Measurements from ENCODE around the gene GAL.

The GAL gene

GRCh38 chr11:68651985-68652682 is 32.2 kb upstream of the GAL start:
- Histone ChIP-seq H3K27ac (replicated peaks; ENCODE audit: low read length) (no peak overlapping the region), H3K14ac (ENCODE audit: low read length) (no peak overlapping the region), H3K9me3 (replicated peaks in 1 of 2; ENCODE audit: control insufficient read depth in 2 of 2, insufficient read depth in 1 of 2, low read depth in 1 of 2, low read length in 2 of 2) (peaks cover 7 to 9% of the 10 kb centered on the region in 2 donors), H2BK120ac (ENCODE audit: low read depth, low read length) (no peak overlapping the region), H3K23ac (ENCODE audit: low read depth, low read length, poor library complexity) (no peak overlapping the region), H3K79me1 (ENCODE audit: low read depth, low read length) (no peaks in the 10 kb centered on the region), H3K36me3 (replicated peaks in 1 of 2; ENCODE audit: control insufficient read depth in 2 of 2, insufficient read depth in 2 of 2, low read length in 2 of 2) (no peaks in the 10 kb centered on the region), H3K9ac (ENCODE audit: low read depth, low read length, poor library complexity) (peak overlapping the region; percentile 50), H3K4me3 (ENCODE audit: low read length in 2 of 2) (no peak overlapping the region), H2BK15ac (ENCODE audit: low read length) (no peak overlapping the region), H3K27me3 (ENCODE audit: control insufficient read depth in 3 of 3, insufficient read depth in 3 of 3, low read depth in 1 of 3, low read length in 3 of 3) (peaks cover 0 to 8% (median 0%) of the 10 kb centered on the region in 3 experiments), H4K8ac (ENCODE audit: low read depth, low read length) (no peak overlapping the region), H3K4me1 (ENCODE audit: control insufficient read depth in 2 of 2, insufficient read depth in 1 of 2, low read depth in 1 of 2, low read length in 2 of 2) (peaks cover 0 to 3% of the 10 kb centered on the region in 2 donors), H2BK5ac (ENCODE audit: low read length) (peak overlapping the region; percentile 35), H3K18ac (ENCODE audit: low read length) (peak overlapping the region; percentile 90), H2AFZ (ENCODE audit: low read length) (peak overlapping the region; percentile 64), H2BK12ac (ENCODE audit: low read length) (no peak overlapping the region), H3K4me2 (ENCODE audit: insufficient read depth, low read length, poor library complexity, severe bottlenecking) (no peak overlapping the region), H3K4ac (ENCODE audit: low read length) (no peak overlapping the region), H2AK5ac (ENCODE audit: low read depth, low read length) (peak overlapping the region; percentile 83), H4K91ac (ENCODE audit: low read depth, low read length, poor library complexity) (no peak overlapping the region)
- WGBS, 2 donors (ENCODE audit: extremely low coverage in 2 of 2, insufficient read length in 2 of 2, insufficient replicate concordance in 1 of 2), result no CpG with 5 or more reads among the region's 16 CpGs
- no peak for DNase-seq (ENCODE audit: low spot score)

GRCh38 chr11:68652683-68653156 is 31.6 kb upstream of the GAL start:
- no CpG with 5 or more reads among the region's 12 CpGs for WGBS, 2 donors (ENCODE audit: extremely low coverage in 2 of 2, insufficient read length in 2 of 2, insufficient replicate concordance in 1 of 2)
- H3K23ac ChIP-seq (ENCODE audit: low read depth, low read length, poor library complexity), result no peak overlapping the region
- H3K9ac ChIP-seq (ENCODE audit: low read depth, low read length, poor library complexity), result no peak overlapping the region
- H4K91ac ChIP-seq (ENCODE audit: low read depth, low read length, poor library complexity), result no peak overlapping the region
- no peak overlapping the region for H3K14ac ChIP-seq (ENCODE audit: low read length)
- H3K18ac ChIP-seq (ENCODE audit: low read length), result peak overlapping the region; percentile 44
- no peak overlapping the region for H3K4ac ChIP-seq (ENCODE audit: low read length)
- no peak overlapping the region for H4K8ac ChIP-seq (ENCODE audit: low read depth, low read length)
- no peak overlapping the region for H2BK12ac ChIP-seq (ENCODE audit: low read length)
- H3K9me3 ChIP-seq (replicated peaks in 1 of 2; ENCODE audit: control insufficient read depth in 2 of 2, insufficient read depth in 1 of 2, low read depth in 1 of 2, low read length in 2 of 2), result peaks cover 6 to 7% of the 10 kb centered on the region in 2 donors
- H2AK5ac ChIP-seq (ENCODE audit: low read depth, low read length), result peak overlapping the region; percentile 83
- H3K27me3 ChIP-seq (ENCODE audit: control insufficient read depth in 3 of 3, insufficient read depth in 3 of 3, low read depth in 1 of 3, low read length in 3 of 3), result peaks cover 0 to 9% (median 0%) of the 10 kb centered on the region in 3 experiments
- H3K4me3 ChIP-seq (ENCODE audit: low read length in 2 of 2), result no peak overlapping the region
- no peak overlapping the region for H2AFZ ChIP-seq (ENCODE audit: low read length)
- no peak for DNase-seq (ENCODE audit: low spot score)
- H2BK5ac ChIP-seq (ENCODE audit: low read length), result no peak overlapping the region
- H3K36me3 ChIP-seq (replicated peaks in 1 of 2; ENCODE audit: control insufficient read depth in 2 of 2, insufficient read depth in 2 of 2, low read length in 2 of 2), result no peaks in the 10 kb centered on the region
- H2BK15ac ChIP-seq (ENCODE audit: low read length), result no peak overlapping the region
- H3K4me2 ChIP-seq (ENCODE audit: insufficient read depth, low read length, poor library complexity, severe bottlenecking), result no peak overlapping the region
- H2BK120ac ChIP-seq (ENCODE audit: low read depth, low read length), result no peak overlapping the region
- no peak overlapping the region for H3K27ac ChIP-seq (replicated peaks; ENCODE audit: low read length)
- no peaks in the 10 kb centered on the region for H3K79me1 ChIP-seq (ENCODE audit: low read depth, low read length)
- peaks cover 0 to 3% of the 10 kb centered on the region in 2 donors for H3K4me1 ChIP-seq (ENCODE audit: control insufficient read depth in 2 of 2, insufficient read depth in 1 of 2, low read depth in 1 of 2, low read length in 2 of 2)

GRCh38 chr11:68653486-68654430 is 30.6 kb upstream of the GAL start:
- H3K36me3 ChIP-seq (replicated peaks in 1 of 2; ENCODE audit: control insufficient read depth in 2 of 2, insufficient read depth in 2 of 2, low read length in 2 of 2), result no peaks in the 10 kb centered on the region
- H3K27ac ChIP-seq (replicated peaks; ENCODE audit: low read length), result no peak overlapping the region
- peak overlapping the region; percentile 4 for H2BK5ac ChIP-seq (ENCODE audit: low read length)
- no peak for DNase-seq (ENCODE audit: low spot score)
- no peaks in the 10 kb centered on the region for H3K79me1 ChIP-seq (ENCODE audit: low read depth, low read length)
- no peak overlapping the region for H2BK120ac ChIP-seq (ENCODE audit: low read depth, low read length)
- peak overlapping the region; percentile 38 for H3K14ac ChIP-seq (ENCODE audit: low read length)
- H2BK15ac ChIP-seq (ENCODE audit: low read length), result no peak overlapping the region
- peaks cover 0 to 3% of the 10 kb centered on the region in 2 donors for H3K4me1 ChIP-seq (ENCODE audit: control insufficient read depth in 2 of 2, insufficient read depth in 1 of 2, low read depth in 1 of 2, low read length in 2 of 2)
- H4K8ac ChIP-seq (ENCODE audit: low read depth, low read length), result no peak overlapping the region
- H3K4ac ChIP-seq (ENCODE audit: low read length), result no peak overlapping the region
- no peak overlapping the region for H3K4me3 ChIP-seq (ENCODE audit: low read length in 2 of 2)
- H3K23ac ChIP-seq (ENCODE audit: low read depth, low read length, poor library complexity), result no peak overlapping the region
- H2AFZ ChIP-seq (ENCODE audit: low read length), result no peak overlapping the region
- H3K18ac ChIP-seq (ENCODE audit: low read length), result peak overlapping the region; percentile 82
- peak overlapping the region; percentile 75 for H2AK5ac ChIP-seq (ENCODE audit: low read depth, low read length)
- no peak overlapping the region for H2BK12ac ChIP-seq (ENCODE audit: low read length)
- H3K9ac ChIP-seq (ENCODE audit: low read depth, low read length, poor library complexity), result no peak overlapping the region
- H4K91ac ChIP-seq (ENCODE audit: low read depth, low read length, poor library complexity), result no peak overlapping the region
- peaks cover 6 to 7% of the 10 kb centered on the region in 2 donors for H3K9me3 ChIP-seq (replicated peaks in 1 of 2; ENCODE audit: control insufficient read depth in 2 of 2, insufficient read depth in 1 of 2, low read depth in 1 of 2, low read length in 2 of 2)
- H3K27me3 ChIP-seq (ENCODE audit: control insufficient read depth in 3 of 3, insufficient read depth in 3 of 3, low read depth in 1 of 3, low read length in 3 of 3), result peaks cover 0 to 9% (median 0%) of the 10 kb centered on the region in 3 experiments
- H3K4me2 ChIP-seq (ENCODE audit: insufficient read depth, low read length, poor library complexity, severe bottlenecking), result no peak overlapping the region
- WGBS, 2 donors (ENCODE audit: extremely low coverage in 2 of 2, insufficient read length in 2 of 2, insufficient replicate concordance in 1 of 2), result no CpG with 5 or more reads among the region's 24 CpGs

GRCh38 chr11:68654978-68655377 is 29.4 kb upstream of the GAL start:
- H3K4ac ChIP-seq (ENCODE audit: low read length), result no peak overlapping the region
- WGBS, 2 donors (ENCODE audit: extremely low coverage in 2 of 2, insufficient read length in 2 of 2, insufficient replicate concordance in 1 of 2), result no CpG with 5 or more reads among the region's 8 CpGs

More at GRCh38 chr11:68654978-68655377, 29.4 kb upstream of the GAL start:
- Histone ChIP-seq H2AFZ (ENCODE audit: low read length) (no peak overlapping the region), H3K27me3 (ENCODE audit: control insufficient read depth in 3 of 3, insufficient read depth in 3 of 3, low read depth in 1 of 3, low read length in 3 of 3) (peaks cover 0 to 16% (median 0%) of the 10 kb centered on the region in 3 experiments), H2AK5ac (ENCODE audit: low read depth, low read length) (no peak overlapping the region), H2BK12ac (ENCODE audit: low read length) (no peak overlapping the region), H3K14ac (ENCODE audit: low read length) (no peak overlapping the region), H3K4me1 (ENCODE audit: control insufficient read depth in 2 of 2, insufficient read depth in 1 of 2, low read depth in 1 of 2, low read length in 2 of 2) (peaks cover 0 to 3% of the 10 kb centered on the region in 2 donors), H3K18ac (ENCODE audit: low read length) (no peak overlapping the region), H4K91ac (ENCODE audit: low read depth, low read length, poor library complexity) (no peak overlapping the region), H2BK15ac (ENCODE audit: low read length) (no peak overlapping the region), H3K23ac (ENCODE audit: low read depth, low read length, poor library complexity) (no peak overlapping the region), H3K4me2 (ENCODE audit: insufficient read depth, low read length, poor library complexity, severe bottlenecking) (no peak overlapping the region), H3K4me3 (ENCODE audit: low read length in 2 of 2) (no peak overlapping the region), H2BK5ac (ENCODE audit: low read length) (no peak overlapping the region), H2BK120ac (ENCODE audit: low read depth, low read length) (no peak overlapping the region), H3K27ac (replicated peaks; ENCODE audit: low read length) (no peak overlapping the region), H3K36me3 (replicated peaks in 1 of 2; ENCODE audit: control insufficient read depth in 2 of 2, insufficient read depth in 2 of 2, low read length in 2 of 2) (no peaks in the 10 kb centered on the region), H3K9me3 (replicated peaks in 1 of 2; ENCODE audit: control insufficient read depth in 2 of 2, insufficient read depth in 1 of 2, low read depth in 1 of 2, low read length in 2 of 2) (peaks cover 6 to 7% of the 10 kb centered on the region in 2 donors), H3K9ac (ENCODE audit: low read depth, low read length, poor library complexity) (no peak overlapping the region), H4K8ac (ENCODE audit: low read depth, low read length) (no peak overlapping the region), H3K79me1 (ENCODE audit: low read depth, low read length) (no peaks in the 10 kb centered on the region)
- DNase-seq (ENCODE audit: low spot score), result no peak
